UCSD-AML1 (cell line): ENCODE measurements around the gene OSTM1.

Source experiments
- DNase-seq: peaks from one replicate; lab custom pipeline; 2025; ENCODE audit not compliant: unreplicated experiment; lab: John Stamatoyannopoulos, UW

OSTM1 gene

DNA sequence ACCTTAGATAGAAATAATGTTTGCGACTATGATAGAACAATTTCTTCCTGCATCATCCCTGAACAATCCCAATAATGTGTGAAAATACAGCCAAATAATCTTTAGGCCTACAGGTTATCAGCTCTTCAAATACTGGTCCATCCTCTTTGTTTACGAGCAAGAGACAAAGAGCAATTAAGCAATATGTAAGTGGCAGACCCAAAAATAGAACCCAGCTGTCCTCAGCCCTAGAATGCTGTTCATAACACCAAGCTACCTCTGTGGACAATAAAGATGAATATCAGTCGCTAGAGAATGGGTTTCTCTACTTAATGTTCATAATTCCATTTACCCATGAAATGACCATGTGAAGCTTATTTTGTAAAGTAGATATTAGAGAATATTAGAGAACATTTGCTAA, 28.4 kb upstream of the OSTM1 start:
- DNase-seq: no peak

DNA sequence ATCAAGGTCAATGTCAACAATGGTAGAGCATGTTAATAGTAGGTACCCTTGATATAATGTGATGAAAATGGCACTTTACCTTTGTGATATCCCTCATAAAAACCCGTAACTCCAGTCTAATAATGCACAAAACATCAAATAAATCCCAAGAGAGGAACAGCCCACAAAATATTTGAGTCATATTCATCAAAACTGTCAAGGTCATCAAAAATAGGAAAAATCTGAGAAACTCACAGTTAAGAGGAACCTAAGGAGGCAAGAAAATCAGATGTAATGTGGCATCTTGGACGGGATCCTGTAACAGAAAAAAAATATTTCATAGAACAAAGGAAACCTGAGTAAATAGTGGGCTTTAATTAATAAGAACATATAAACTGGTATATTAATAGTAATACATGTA, 25.5 kb upstream of the OSTM1 start:
- no peak for DNase-seq

DNA sequence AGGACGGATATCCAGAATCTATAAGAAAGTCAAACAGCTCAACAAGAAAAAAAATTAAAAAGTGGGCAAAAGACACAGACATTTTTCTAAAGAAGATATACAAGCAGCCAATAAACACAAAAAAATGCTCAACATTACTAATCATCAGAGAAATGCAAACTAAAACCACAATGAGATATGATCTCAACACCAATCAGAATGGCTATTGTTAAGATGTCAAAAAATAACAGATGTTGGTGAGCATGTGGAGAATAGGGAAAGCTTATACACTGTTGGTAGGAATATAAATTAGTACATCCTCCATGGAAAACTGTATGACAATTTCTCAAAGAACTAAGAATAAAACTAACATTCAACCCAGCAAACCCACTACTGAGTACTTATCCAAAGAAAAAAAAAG, 23.3 kb upstream of the OSTM1 start:
- no peak for DNase-seq

GRCh38 chr6:108093781-108094300, 19.3 kb upstream of the OSTM1 start:
- DNase-seq: no peak

- no peak for DNase-seq
These were observed 16.7 kb upstream of the OSTM1 start for GRCh38 chr6:108091288-108091687.

DNA sequence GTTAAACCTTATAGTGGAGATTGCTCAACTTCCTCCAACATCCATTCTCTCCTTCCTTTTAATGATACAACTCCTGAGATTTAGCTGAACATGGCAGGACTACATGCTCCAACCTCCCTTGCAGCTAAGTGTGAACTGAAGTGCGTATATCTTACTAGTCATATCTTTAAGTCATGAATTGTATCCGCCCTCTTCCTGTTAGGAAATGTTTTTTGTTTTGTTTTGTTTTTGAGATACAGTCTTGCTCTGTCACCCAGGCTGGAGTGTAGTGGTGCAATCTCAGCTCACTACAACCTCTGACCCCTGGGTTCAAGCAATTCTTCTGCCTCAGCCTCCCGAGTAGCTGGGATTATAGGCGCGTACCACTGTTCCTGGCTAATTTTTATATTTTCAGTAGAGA, 8.8 kb upstream of the OSTM1 start:
- DNase-seq: no peak

DNA sequence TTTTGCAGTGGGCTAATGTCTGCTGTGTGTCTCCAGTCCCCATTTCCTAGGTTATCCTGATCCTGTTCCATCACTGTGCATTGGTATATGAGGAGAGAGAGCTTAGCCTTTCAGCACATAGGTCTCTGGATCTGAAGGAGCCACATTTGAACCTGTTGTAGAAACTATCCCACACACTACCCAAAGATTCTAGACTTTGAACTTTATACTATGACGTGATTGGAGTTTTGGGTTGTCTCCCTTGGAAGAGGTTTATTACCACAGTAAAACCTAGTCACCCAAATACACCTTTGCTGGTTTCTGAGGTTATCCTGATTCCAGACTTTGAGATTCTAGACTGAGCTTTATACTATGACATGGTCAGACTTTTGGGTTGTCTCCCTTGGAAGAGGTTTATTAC, 8.0 kb upstream of the OSTM1 start:
- no peak for DNase-seq

GRCh38 chr6:108080010-108080780, 5.7 kb upstream of the OSTM1 start:
- DNase-seq: no peak

DNA sequence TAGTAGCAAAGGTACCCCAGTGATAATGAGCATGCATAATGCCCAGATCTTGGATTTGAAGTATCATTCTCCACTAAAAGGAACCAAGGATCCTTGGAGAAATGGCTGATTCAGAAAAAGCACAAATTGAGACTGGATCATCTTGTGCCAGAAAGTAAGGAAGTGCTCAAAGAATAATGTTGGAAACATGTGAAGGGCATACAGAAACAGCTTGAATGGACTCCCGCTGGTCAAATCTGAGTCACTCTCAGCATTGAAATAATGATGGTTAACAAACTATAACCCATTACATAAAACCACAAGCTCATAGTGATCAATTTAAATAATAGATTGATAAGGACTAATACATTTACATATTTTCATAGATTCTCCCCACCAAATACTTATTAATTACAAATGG, 3.6 kb upstream of the OSTM1 start:
- no peak for DNase-seq

GRCh38 chr6:108074057-108074358, 533 bp downstream of the OSTM1 start:
- DNase-seq: no peak

DNA sequence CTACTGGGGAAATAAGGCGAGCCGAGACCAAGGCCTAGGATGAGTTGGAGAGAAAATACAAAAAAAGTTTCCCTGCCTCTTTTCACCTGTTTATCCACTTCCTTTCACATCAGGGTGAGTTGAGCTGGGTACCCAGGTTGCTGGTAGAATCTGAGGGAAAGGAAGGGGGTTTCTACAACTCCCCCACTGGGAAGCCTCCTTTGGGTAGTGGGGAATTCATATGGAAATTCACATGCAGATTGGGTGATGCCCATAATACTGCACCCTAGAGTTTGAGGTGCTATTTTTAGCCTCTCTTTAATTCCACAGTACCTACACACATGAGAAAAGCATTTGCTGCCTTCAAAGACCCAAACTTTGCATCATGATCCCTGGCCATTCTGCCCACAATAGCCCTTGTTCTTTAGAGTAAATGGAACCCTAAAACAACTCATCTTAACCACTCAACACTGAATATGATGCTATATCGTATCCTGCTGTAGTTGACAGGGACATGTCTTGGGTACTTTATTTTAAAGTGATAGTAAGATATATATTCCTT, 2.7 kb downstream of the OSTM1 start:
- no peak for DNase-seq

DNA sequence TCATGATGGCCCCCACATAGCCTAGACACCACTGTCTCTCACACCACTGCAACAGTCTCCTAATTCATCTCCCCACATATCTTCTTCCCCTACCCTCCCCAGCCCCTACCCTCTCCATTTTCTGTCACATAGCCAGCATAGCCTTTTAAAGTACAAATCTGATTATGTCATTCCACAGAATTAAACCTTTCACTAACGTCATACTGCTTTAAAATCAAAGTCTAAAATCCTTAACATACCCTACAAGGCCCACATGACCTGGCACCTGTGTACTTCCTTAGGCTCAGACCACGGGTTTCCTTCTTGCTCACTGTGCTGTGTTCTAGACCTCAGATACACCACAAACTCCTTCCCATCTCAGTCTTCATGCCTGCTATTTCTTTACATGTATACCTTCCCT, 5.9 kb downstream of the OSTM1 start:
- no peak for DNase-seq

DNA sequence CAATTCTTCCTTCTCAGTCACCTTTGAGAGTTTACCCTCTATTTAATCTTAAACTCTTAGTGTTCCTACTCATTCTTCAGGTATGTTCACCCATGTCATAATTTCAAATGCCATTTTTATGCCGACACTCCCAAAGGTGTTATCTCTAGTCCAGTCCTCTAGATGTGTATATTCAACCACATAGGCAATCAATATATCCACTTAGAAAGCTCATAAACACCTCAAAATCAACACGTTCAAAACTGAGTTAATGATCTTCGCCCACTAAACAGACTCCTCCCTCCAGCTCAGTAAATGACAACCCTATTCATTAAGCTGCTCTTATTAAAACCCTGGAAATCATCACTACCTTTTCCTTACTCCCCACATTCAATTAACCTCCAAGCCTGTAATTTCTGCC, 6.4 kb downstream of the OSTM1 start:
- no peak for DNase-seq

- no peak for DNase-seq
These were observed 21.8 kb downstream of the OSTM1 start for GRCh38 chr6:108052706-108053105.

DNA sequence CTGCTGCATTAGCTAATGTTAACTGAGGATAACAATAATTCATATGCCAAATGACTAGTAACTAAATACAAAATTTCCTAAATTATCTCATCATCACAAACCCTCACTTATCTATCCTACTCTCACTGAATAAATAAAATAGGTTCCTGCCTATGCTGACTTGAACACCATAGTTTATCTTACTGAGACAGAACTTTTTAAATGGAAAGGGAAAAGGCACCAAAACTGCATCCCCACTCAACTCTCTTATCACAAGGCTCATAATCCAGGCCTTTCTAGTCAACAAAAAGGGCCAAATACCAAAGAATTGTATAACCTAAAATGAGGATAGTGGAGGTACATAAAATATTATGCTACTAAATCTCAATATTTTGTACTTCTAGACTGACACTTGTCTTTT, 23.1 kb downstream of the OSTM1 start:
- no peak for DNase-seq

- no peak for DNase-seq
These were observed 34.9 kb downstream of the OSTM1 start for GRCh38 chr6:108039681-108040080.

DNA sequence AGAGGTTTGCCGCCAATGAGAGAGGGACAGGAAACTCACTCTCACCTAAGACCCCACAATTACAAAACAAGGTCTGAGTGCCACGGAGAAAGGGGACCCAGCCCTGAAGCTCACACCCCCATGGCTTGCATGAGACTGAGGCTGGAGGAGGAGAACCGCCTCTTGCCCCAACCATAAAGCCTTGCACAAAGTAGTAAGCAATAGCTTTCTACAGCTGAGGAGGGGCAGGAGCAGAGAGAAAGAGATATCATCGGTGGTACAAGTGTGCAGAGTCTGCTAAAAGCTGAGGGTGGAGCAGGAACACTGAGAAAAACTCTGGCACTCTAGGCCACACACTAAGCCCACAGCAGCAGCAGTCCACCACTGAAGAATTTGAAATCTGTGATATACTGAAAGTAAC, 37.7 kb downstream of the OSTM1 start:
- no peak for DNase-seq

DNA sequence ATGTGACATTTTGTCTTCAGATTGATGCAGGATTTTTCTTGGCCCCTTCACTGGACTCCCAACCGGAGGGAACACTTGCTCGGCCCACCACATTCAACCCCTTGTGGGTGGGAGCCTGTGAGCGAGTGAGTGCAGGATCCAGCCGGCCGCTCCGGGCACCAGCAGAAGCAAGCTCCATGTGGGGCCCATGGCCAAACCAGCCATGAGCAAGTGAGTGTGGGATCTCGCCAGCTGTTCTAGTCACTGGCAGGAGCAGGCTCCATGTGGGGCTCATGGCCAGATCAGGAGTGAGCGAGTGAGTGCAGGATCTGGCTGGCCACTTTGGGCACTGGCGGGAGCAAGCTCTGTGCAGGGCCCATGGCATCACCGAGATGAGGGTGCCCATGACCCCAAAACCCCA, 42.6 kb downstream of the OSTM1 start:
- DNase-seq: no peak

DNA sequence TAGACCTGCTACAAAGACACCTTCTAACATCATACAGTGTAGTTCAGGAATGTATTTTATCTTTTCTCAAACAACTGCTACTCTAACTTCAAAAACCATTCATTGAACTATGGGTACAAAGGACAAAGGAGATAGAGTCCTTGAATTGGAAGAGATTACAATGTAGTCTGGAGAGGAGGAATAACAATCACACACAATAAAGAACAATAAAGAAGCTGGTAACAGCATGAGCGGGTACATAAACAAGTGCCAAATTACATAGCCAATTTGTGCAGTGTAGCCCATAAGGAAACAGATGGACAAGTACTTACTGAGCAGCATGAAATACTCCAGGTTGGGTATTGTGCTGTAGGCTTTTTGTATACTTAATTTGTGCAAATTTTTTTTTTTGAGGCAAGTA, 44.3 kb downstream of the OSTM1 start:
- DNase-seq: no peak

GRCh38 chr6:108029226-108029921, 45.2 kb downstream of the OSTM1 start:
- DNase-seq: no peak

DNA sequence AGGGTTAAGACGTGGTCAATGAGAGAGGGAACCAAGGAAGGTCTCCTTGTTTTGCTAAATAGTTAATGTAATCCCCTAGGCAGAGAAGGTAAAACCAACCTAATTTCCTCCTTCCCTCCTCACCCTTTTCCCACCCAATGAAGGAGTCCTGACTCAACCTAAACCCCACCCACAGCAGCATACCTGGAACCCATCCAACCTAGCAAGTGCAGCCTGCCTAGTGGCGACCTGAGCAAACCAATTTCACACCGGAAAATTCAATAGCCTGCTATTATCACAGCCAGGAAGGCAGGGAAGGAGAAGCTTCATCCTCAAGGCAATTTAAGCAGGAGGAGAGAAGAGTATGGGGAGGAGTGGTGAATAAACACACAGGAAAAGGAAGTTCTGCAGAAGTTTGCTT, 46.9 kb downstream of the OSTM1 start:
- DNase-seq: no peak

DNA sequence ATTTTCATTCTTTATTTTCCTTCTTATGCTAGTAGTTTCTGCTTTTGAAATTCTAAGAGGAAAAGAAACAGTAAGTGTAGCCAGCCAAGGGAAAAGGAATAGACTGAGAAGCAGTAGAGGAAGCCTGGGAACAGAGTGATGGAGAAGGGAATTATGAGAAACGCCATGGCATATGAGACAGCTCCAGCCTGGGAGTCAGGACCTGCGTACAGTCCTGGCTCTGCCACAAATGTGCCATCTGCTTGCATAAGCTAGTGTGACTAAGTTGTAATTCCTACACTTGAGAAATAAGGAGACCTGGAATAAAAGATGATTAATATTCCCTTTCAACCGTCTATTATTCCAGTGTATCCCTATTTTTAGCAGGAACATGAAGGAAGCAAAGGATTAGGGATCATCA, 47.5 kb downstream of the OSTM1 start:
- DNase-seq: no peak
